ENCODE data around the gene ZBTB7A. TPM values are rescaled to one million over a fixed set of nuclear protein-coding genes. Genes with fewer than 3 reads are reported as not detected.

The ZBTB7A gene
- total RNA-seq, 1 experiment from 2014 or later = 49.5 TPM

DNA sequence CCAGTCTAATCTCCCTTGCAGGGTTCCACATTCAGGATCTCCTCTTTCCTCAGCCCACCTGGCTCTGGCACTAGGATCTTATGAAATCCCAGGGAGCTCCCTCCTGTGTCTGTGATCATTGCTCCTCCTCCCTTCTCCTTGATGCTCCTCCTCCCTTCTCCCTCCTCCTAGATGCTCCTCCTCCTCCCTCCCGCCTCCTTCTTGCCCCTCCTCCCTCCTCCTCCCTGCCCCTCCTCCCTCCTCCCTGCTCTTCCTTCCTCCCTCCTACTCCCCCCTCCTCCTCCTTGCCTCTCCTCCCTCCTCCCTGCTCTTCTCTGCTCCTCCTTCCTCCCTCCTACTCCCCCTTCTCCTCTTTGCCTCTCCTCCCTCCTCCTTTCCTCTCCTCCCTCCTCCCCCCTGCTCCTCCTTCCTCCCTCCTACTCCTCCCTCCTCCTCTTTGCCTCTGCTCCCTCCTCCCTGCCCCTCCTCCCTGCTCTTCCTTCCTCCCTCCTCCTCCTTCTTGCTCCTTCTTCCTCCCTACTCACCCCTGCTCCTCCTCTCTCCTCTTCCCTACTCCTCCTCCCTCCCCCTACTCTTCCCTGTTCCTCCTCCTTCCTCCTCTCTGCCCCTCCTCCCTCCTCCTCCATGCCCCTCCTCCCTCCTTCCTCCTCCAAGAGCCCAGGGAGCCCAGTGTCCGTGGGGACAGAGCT lies 14.9 kb upstream of the ZBTB7A start:
- CTCF ChIA-PET = no interaction called here
- peak; percentile 56 for ATAC-seq
- Histone ChIP-seq H3K4me2 (ENCODE audit: low read length) (no peak overlapping the region), H3K27ac (ENCODE audit: low read depth, low read length) (no peak overlapping the region; the same call in 1 of the 2 replicates), H3K9me3 (ENCODE audit: control insufficient read depth in 1 of 2, insufficient read depth in 1 of 2, low read depth in 1 of 2, low read length in 2 of 2) (no peaks in the 10 kb centered on the region), H3K4me3 (replicated peaks in 1 of 2; ENCODE audit: low read depth in 1 of 2, low read length in 2 of 2) (no peak overlapping the region), H3K9me2 (ENCODE audit: insufficient read depth) (no peaks in the 10 kb centered on the region), H4K20me1 (ENCODE audit: insufficient read depth) (no peaks in the 10 kb centered on the region), H3K4me1 (ENCODE audit: control insufficient read depth in 1 of 2, insufficient read depth in 2 of 2, low read length in 2 of 2) (peaks cover 12 to 38% of the 10 kb centered on the region in 2 experiments), H3K9ac (ENCODE audit: low read length) (no peak overlapping the region), H3K27me3 (ENCODE audit: insufficient read depth, low read length) (no peaks in the 10 kb centered on the region), H3K36me3 (ENCODE audit: control insufficient read depth in 1 of 2, insufficient read depth in 2 of 2, low read length in 2 of 2) (no peaks in the 10 kb centered on the region), H2AFZ (ENCODE audit: low read depth, low read length, poor library complexity, severe bottlenecking) (no peak overlapping the region), H3K79me2 (ENCODE audit: insufficient read depth, low read length) (no peaks in the 10 kb centered on the region)
- DNase-seq (ENCODE audit: low read depth, low spot score) = no peak
- no peak for TF ChIP-seq ZNF274 (IDR thresholded peaks at IDR 0.05; ENCODE audit: low read depth, low read length)
- TF ChIP-seq POLR2AphosphoS5 (IDR thresholded peaks at IDR 0.05; ENCODE audit: low read depth, low read length) = no peak
- no peak for TF ChIP-seq POLR2A (IDR thresholded peaks at IDR 0.05; ENCODE audit: borderline replicate concordance, extremely low read depth, insufficient read depth, insufficient read length)
- no peak for TF ChIP-seq SIN3A (IDR thresholded peaks at IDR 0.05; ENCODE audit: low read depth)
- no peak for TF ChIP-seq SP1 (IDR thresholded peaks at IDR 0.05; ENCODE audit: low read depth)
- no peak for TF ChIP-seq RAD21 (IDR thresholded peaks at IDR 0.05; ENCODE audit: low read depth)
- TF ChIP-seq ELF1 (IDR thresholded peaks at IDR 0.05; ENCODE audit: borderline replicate concordance, low read depth) = no peak
- no peak for TF ChIP-seq ZFX (IDR thresholded peaks at IDR 0.05)
- TF ChIP-seq, protein P1, sequence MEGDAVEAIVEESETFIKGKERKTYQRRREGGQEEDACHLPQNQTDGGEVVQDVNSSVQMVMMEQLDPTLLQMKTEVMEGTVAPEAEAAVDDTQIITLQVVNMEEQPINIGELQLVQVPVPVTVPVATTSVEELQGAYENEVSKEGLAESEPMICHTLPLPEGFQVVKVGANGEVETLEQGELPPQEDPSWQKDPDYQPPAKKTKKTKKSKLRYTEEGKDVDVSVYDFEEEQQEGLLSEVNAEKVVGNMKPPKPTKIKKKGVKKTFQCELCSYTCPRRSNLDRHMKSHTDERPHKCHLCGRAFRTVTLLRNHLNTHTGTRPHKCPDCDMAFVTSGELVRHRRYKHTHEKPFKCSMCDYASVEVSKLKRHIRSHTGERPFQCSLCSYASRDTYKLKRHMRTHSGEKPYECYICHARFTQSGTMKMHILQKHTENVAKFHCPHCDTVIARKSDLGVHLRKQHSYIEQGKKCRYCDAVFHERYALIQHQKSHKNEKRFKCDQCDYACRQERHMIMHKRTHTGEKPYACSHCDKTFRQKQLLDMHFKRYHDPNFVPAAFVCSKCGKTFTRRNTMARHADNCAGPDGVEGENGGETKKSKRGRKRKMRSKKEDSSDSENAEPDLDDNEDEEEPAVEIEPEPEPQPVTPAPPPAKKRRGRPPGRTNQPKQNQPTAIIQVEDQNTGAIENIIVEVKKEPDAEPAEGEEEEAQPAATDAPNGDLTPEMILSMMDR (IDR thresholded peaks at IDR 0.05 in 2 of 3, conservative IDR thresholded peaks at IDR 0.05 in 1 of 3; ENCODE audit: borderline replicate concordance in 1 of 3, insufficient read depth in 1 of 3, low read depth in 2 of 3, low read length in 2 of 3) = no peak
- TF ChIP-seq EZH2phosphoT487 (IDR thresholded peaks at IDR 0.05; ENCODE audit: borderline replicate concordance) = no peak
- POLR2A ChIA-PET = no interaction called here
- RAD21 ChIA-PET (ENCODE audit: low non-redundant PET in 1 of 2, low total read pairs in 2 of 2, uncharacterized antibody in 2 of 2, unreplicated experiment in 2 of 2) = interaction anchor here in 1 of 2 experiments (0.7 kb wide), 1 partner anchor 50 kb away, joined by 4 read pairs; no protein-coding TSS in a partner anchor
- BruUV-seq (replicated peaks) = no TSS peak
- intact Hi-C loops (cut with micrococcal nuclease) = no loop called here
